Amniotic stem cell (primary cell): ENCODE measurements around the gene PCYT2.

Experiments used
- DNase-seq: peaks from one replicate; lab custom pipeline; 2025; lab: John Stamatoyannopoulos, UW

The PCYT2 gene

GRCh38 chr17:81869221-81870130 lies 41.7 kb downstream of the PCYT2 start:
- DNase-seq: no peak

- peak; percentile 41 for DNase-seq
Observed at GRCh38 chr17:81868674-81869220, 42.5 kb downstream of the PCYT2 start.

- DNase-seq: no peak
Observed at GRCh38 chr17:81867991-81868673, 43.1 kb downstream of the PCYT2 start.

- no peak for DNase-seq
Observed at GRCh38 chr17:81867170-81867990, 43.8 kb downstream of the PCYT2 start.

- no peak for DNase-seq
Observed at GRCh38 chr17:81866440-81867169, 44.6 kb downstream of the PCYT2 start.

- DNase-seq: no peak
Observed at GRCh38 chr17:81865733-81866439, 45.3 kb downstream of the PCYT2 start.

- DNase-seq: no peak
Observed at GRCh38 chr17:81865358-81865732, 45.9 kb downstream of the PCYT2 start.

- no peak for DNase-seq
Observed at GRCh38 chr17:81863833-81864768, 47.1 kb downstream of the PCYT2 start.

- no peak for DNase-seq
Observed at GRCh38 chr17:81863123-81863675, 48.0 kb downstream of the PCYT2 start.

GRCh38 chr17:81860756-81861568 lies 50.2 kb downstream of the PCYT2 start:
- DNase-seq: peak; percentile 100

- DNase-seq: no peak
Observed at GRCh38 chr17:81859906-81860755, 51.1 kb downstream of the PCYT2 start, which contains the start of gene P4HB. Gene P4HB (minus strand): TSS chr17:81860535. CDS start chr17:81860471, 64 bp downstream.

- no peak for DNase-seq
Observed at GRCh38 chr17:81858967-81859905, 52.0 kb downstream of the PCYT2 start.

- DNase-seq: no peak
Observed at GRCh38 chr17:81858170-81858966, 52.8 kb downstream of the PCYT2 start.

- DNase-seq: no peak
Observed at GRCh38 chr17:81854974-81855774, 56.0 kb downstream of the PCYT2 start.

GRCh38 chr17:81852237-81852636 lies 59.0 kb downstream of the PCYT2 start:
- DNase-seq: no peak
